NB4 (cell line): ENCODE data around the gene IGF1R.

Experiments used
- CTCF ChIP-seq: IDR thresholded peaks from one replicate; pipeline ENCODE4 v1.5.1; 2012; ENCODE audit warnings: low read depth, low read length
- MAX ChIP-seq: IDR thresholded peaks from 2 replicates; pipeline ENCODE4 v1.6.1; 2011; ENCODE audit warnings: low read depth, low read length
- MYC ChIP-seq: IDR thresholded peaks from 2 replicates; pipeline ENCODE4 v1.6.1; 2011; ENCODE audit warnings: low read depth, low read length

- no peak for TF ChIP-seq CTCF
- TF ChIP-seq MAX: no peak
- TF ChIP-seq MYC: no peak
Measured at GRCh38 chr15:98996169-98996568, 347.8 kb downstream of the IGF1R start.
